ENCODE measurements around the gene LRRC4B. TPM values are rescaled to one million over a fixed set of nuclear protein-coding genes. Genes with fewer than 3 reads are reported as not detected.

Gene LRRC4B
- total and polyA plus RNA-seq, 2 of the 8 experiments (the other 6 are each of a cell fraction or from before 2014, with no cell fraction given) = 13.4 to 21.2 TPM

DNA sequence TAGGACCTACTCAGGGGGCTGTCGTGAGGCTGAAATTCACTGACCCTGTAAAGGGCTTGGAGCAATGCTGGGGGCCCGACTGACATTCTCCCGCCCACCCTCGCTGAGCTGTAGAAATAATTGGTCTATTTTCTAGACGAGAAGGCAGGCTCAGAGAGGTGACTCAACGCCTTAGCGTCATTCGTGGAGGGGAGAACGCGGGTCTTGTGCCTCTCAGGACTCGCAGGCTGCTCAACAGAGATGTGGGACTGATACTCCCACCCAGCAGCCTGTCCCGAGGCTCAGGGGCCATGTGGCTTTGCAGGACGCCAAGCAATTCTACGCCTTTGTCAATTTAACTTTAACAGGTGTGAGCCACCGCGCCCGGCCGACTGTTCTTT is 30.9 kb downstream of the LRRC4B start:
- no peak overlapping the region for H3K4me3 ChIP-seq (ENCODE audit: extremely low read depth in 1 of 4, insufficient read depth in 2 of 4, low read depth in 3 of 4, low read length in 4 of 4)
- H3K27ac ChIP-seq (ENCODE audit: low read depth, low read length) = no peak overlapping the region
- no peak overlapping the region for H3K18ac ChIP-seq (ENCODE audit: extremely low read depth, low read length)
- H3K79me1 ChIP-seq (ENCODE audit: low read depth, low read length) = no peaks in the 10 kb centered on the region
- no peak overlapping the region for H3K9ac ChIP-seq (replicated peaks in 1 of 4; ENCODE audit: extremely low read depth in 1 of 4, low read depth in 3 of 4, low read length in 3 of 4)
- H4K91ac ChIP-seq (replicated peaks; ENCODE audit: insufficient read length, low read length) = no peak overlapping the region
- no peak overlapping the region for H3K14ac ChIP-seq (ENCODE audit: insufficient read length)
- H4K20me1 ChIP-seq (replicated peaks in 1 of 2; ENCODE audit: control insufficient read depth in 1 of 2, insufficient read depth in 2 of 2, low read length in 2 of 2) = peaks cover 0 to 4% of the 10 kb centered on the region in 2 experiments
- no peak overlapping the region for H4K8ac ChIP-seq (ENCODE audit: extremely low read depth, insufficient read depth, low read length)
- H3K23ac ChIP-seq (ENCODE audit: insufficient read length) = no peak overlapping the region
- no peaks in the 10 kb centered on the region for H3K27me3 ChIP-seq (replicated peaks in 1 of 4; ENCODE audit: control insufficient read depth in 3 of 4, extremely low read depth in 1 of 4, insufficient read depth in 3 of 4, low read length in 3 of 4)
- no peak overlapping the region for H2BK120ac ChIP-seq (replicated peaks; ENCODE audit: low read depth, low read length)
- H3K56ac ChIP-seq (replicated peaks; ENCODE audit: insufficient read length, low read depth, low read length) = no peak overlapping the region
- no peaks in the 10 kb centered on the region for H3K79me2 ChIP-seq (ENCODE audit: control insufficient read depth in 1 of 2, insufficient read depth in 2 of 2, low read length in 2 of 2)
- 0 out of 8 replicates have a peak, but pooled peaks cover 0 to 3% (median 0%) of the 10 kb centered on the region in 4 experiments for H3K36me3 ChIP-seq (ENCODE audit: control insufficient read depth in 2 of 4, insufficient read depth in 4 of 4, low read length in 3 of 4)
- no peak overlapping the region; the same call in 1 of the 2 replicates for H2BK12ac ChIP-seq (ENCODE audit: low read depth, low read length)
- no peak overlapping the region for H2BK5ac ChIP-seq (ENCODE audit: low read depth, low read length)
- H3K4me1 ChIP-seq (replicated peaks in 1 of 4; ENCODE audit: control insufficient read depth in 3 of 4, insufficient read depth in 4 of 4, low read length in 3 of 4) = no peaks in the 10 kb centered on the region
- H3K4me2 ChIP-seq (ENCODE audit: insufficient read depth in 1 of 2, low read depth in 2 of 2, low read length in 2 of 2) = no peak overlapping the region
- H2AFZ ChIP-seq (ENCODE audit: low read length) = no peak overlapping the region
- H4K5ac ChIP-seq (ENCODE audit: insufficient read length, low read depth, low read length) = no peak overlapping the region
- peaks cover 0 to 3% of the 10 kb centered on the region in 2 experiments; a peak in 1 of 4 replicates for H3K9me3 ChIP-seq (ENCODE audit: insufficient read depth in 2 of 2, low read depth in 1 of 2, low read length in 1 of 2)
- DNase-seq (ENCODE audit: low read depth in 1 of 2, low spot score in 2 of 2) = no peak
- no peak overlapping the region for H3K4ac ChIP-seq (replicated peaks; ENCODE audit: insufficient read length, low read depth, low read length)
- H2BK15ac ChIP-seq (ENCODE audit: low read length) = peak overlapping the region; percentile 46; the same call in 1 of the 2 replicates
- 78% methylated on average over 18 of the region's 18 CpGs; no CpG with 5 or more reads in 1 of the 2 experiments for WGBS, 2 experiments (ENCODE audit: extremely low coverage in 1 of 2, insufficient coverage in 1 of 2, insufficient read length in 1 of 2, insufficient replicate concordance in 2 of 2, low coverage in 1 of 2, low lambda C conversion rate in 2 of 2, missing lambda C conversion rate in 1 of 2)
- FAIRE-seq = no peak
- no peak overlapping the region for H2BK20ac ChIP-seq (ENCODE audit: low read length)
- no peaks in the 10 kb centered on the region; the same call in 1 of the 2 replicates for H3K23me2 ChIP-seq (ENCODE audit: low read depth, low read length)
- POLR2A ChIA-PET (ENCODE audit: partially characterized antibody) = interaction anchor here (0.9 to 2.0 kb wide), 4 partner anchors 12 to 242 kb away, joined by 3 to 8 read pairs (median 4); no protein-coding TSS in a partner anchor
- CTCF ChIA-PET (ENCODE audit: partially characterized antibody) = interaction anchor here (0.6 to 17.1 kb wide), 50 partner anchors 9 to 506 kb away, joined by 3 to 269 read pairs (median 6); partner anchors contain the start of genes ASPDH, CLEC11A, JOSD2 and NR1H2
- H2AK5ac ChIP-seq (ENCODE audit: low read depth, low read length) = no peak overlapping the region
- TF ChIP-seq CBX8 (IDR thresholded peaks at IDR 0.05; ENCODE audit: borderline replicate concordance, low read depth, low read length) (no peak), GTF2F1 (IDR thresholded peaks at IDR 0.05; ENCODE audit: borderline replicate concordance, low read depth, low read length) (no peak), POU5F1 (IDR thresholded peaks at IDR 0.05; ENCODE audit: low read depth, low read length) (no peak), EP300 (IDR thresholded peaks at IDR 0.05; ENCODE audit: borderline replicate concordance in 1 of 2, low read depth in 2 of 2, low read length in 2 of 2) (no peak), KDM1A (IDR thresholded peaks at IDR 0.05; ENCODE audit: borderline replicate concordance, low read length) (no peak), ZNF274 (IDR thresholded peaks at IDR 0.05; ENCODE audit: borderline replicate concordance, extremely low read depth, low read length) (no peak), SP2 (IDR thresholded peaks at IDR 0.05; ENCODE audit: low read length) (no peak), EZH2 (IDR thresholded peaks at IDR 0.05; ENCODE audit: low read depth, low read length, severe bottlenecking) (no peak)
- TF ChIP-seq, protein P1, sequence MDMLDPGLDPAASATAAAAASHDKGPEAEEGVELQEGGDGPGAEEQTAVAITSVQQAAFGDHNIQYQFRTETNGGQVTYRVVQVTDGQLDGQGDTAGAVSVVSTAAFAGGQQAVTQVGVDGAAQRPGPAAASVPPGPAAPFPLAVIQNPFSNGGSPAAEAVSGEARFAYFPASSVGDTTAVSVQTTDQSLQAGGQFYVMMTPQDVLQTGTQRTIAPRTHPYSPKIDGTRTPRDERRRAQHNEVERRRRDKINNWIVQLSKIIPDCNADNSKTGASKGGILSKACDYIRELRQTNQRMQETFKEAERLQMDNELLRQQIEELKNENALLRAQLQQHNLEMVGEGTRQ (IDR thresholded peaks at IDR 0.05; ENCODE audit: low read length) = no peak
- TF ChIP-seq, protein P2, sequence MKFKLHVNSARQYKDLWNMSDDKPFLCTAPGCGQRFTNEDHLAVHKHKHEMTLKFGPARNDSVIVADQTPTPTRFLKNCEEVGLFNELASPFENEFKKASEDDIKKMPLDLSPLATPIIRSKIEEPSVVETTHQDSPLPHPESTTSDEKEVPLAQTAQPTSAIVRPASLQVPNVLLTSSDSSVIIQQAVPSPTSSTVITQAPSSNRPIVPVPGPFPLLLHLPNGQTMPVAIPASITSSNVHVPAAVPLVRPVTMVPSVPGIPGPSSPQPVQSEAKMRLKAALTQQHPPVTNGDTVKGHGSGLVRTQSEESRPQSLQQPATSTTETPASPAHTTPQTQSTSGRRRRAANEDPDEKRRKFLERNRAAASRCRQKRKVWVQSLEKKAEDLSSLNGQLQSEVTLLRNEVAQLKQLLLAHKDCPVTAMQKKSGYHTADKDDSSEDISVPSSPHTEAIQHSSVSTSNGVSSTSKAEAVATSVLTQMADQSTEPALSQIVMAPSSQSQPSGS (IDR thresholded peaks at IDR 0.05; ENCODE audit: low read length) = no peak
